ENCODE results near the gene TSHZ2. TPM values are rescaled to one million over a fixed set of nuclear protein-coding genes. Genes with fewer than 3 reads are reported as not detected.

The TSHZ2 gene
- total and polyA plus RNA-seq, 4 donors = 0.93 to 8.8 (median 3.8) TPM

DNA sequence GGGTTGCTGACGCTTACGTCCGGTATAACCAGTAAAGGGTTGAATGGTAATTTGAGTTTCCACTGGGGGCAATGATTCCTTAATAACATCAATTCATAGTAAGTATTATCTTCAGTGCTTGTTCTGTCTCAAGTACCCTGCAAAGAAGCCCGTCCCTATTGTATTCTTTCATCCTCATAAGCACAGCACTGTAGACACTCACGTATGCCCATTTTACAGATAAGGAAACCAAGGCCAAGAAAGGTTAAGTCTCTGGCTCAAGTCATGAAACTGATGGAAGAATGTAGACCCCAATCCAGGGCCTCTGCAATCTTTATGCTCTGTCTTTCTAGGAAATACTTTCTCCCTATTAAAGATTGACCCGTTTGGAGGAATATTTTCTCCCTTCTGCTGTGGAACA is 370.3 kb downstream of the TSHZ2 start:
- 86 to 88% methylated on average over 6 of the region's 6 CpGs for WGBS, 2 donors
- H3K27ac ChIP-seq (ENCODE audit: low read depth in 1 of 2, low read length in 1 of 2) = no peak overlapping the region

DNA sequence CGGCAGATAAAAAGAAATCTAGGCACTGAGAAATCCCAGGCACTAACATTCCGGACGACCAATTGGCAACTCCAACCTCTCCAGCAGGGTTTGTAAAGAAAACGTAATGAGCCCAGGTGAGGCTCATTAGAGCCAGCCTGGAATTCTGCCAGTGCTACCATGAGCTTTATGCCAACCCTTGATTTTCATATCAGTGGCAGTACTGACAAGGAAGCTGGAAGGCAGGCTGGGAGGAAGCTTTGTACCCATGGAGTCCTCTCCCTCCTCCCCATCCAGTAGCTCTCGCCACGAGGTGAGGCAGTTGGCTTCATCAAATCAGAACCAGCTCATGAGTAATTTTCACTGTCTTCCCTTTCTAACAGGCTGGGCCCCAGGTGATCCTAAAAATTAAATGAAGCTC is 371.3 kb downstream of the TSHZ2 start:
- 78 to 92% methylated on average over 6 of the region's 6 CpGs for WGBS, 2 donors
- ATAC-seq (ENCODE audit: insufficient read depth, low FRiP score) (no peak), DNase-seq (no peak)
- Histone ChIP-seq H3K4me1 (ENCODE audit: control insufficient read depth in 5 of 5, insufficient read depth in 5 of 5, low read length in 5 of 5) (no peaks in the 10 kb centered on the region), H3K4me3 (no peak overlapping the region), H3K9ac (ENCODE audit: insufficient read depth in 1 of 2, low read length in 2 of 2) (no peak overlapping the region), H3K27me3 (ENCODE audit: control insufficient read depth in 3 of 3, insufficient read depth in 3 of 3, low read length in 2 of 3) (no peaks in the 10 kb centered on the region), H3K36me3 (ENCODE audit: control insufficient read depth in 4 of 4, insufficient read depth in 4 of 4, low read length in 4 of 4) (no peaks in the 10 kb centered on the region), H3K27ac (ENCODE audit: low read depth in 1 of 2, low read length in 1 of 2) (no peak overlapping the region), H3K9me3 (ENCODE audit: control insufficient read depth in 4 of 4, insufficient read depth in 3 of 4, low read length in 3 of 4) (no peaks in the 10 kb centered on the region)
- TF ChIP-seq, protein P1, sequence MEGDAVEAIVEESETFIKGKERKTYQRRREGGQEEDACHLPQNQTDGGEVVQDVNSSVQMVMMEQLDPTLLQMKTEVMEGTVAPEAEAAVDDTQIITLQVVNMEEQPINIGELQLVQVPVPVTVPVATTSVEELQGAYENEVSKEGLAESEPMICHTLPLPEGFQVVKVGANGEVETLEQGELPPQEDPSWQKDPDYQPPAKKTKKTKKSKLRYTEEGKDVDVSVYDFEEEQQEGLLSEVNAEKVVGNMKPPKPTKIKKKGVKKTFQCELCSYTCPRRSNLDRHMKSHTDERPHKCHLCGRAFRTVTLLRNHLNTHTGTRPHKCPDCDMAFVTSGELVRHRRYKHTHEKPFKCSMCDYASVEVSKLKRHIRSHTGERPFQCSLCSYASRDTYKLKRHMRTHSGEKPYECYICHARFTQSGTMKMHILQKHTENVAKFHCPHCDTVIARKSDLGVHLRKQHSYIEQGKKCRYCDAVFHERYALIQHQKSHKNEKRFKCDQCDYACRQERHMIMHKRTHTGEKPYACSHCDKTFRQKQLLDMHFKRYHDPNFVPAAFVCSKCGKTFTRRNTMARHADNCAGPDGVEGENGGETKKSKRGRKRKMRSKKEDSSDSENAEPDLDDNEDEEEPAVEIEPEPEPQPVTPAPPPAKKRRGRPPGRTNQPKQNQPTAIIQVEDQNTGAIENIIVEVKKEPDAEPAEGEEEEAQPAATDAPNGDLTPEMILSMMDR (IDR thresholded peaks at IDR 0.05; ENCODE audit: control extremely low read depth, extremely low read depth) = no peak

More for the DNA sequence above, 370.3 kb downstream of the TSHZ2 start:
- H3K27me3 ChIP-seq (ENCODE audit: control insufficient read depth in 3 of 3, insufficient read depth in 3 of 3, low read length in 2 of 3) = no peaks in the 10 kb centered on the region
- H3K4me1 ChIP-seq (ENCODE audit: control insufficient read depth in 5 of 5, insufficient read depth in 5 of 5, low read length in 5 of 5) = no peaks in the 10 kb centered on the region
- H3K9ac ChIP-seq (ENCODE audit: insufficient read depth in 1 of 2, low read length in 2 of 2) = no peak overlapping the region
- no peaks in the 10 kb centered on the region for H3K36me3 ChIP-seq (ENCODE audit: control insufficient read depth in 4 of 4, insufficient read depth in 4 of 4, low read length in 4 of 4)
- TF ChIP-seq, protein P1 (IDR thresholded peaks at IDR 0.05; ENCODE audit: control extremely low read depth, extremely low read depth) = no peak
- H3K9me3 ChIP-seq (ENCODE audit: control insufficient read depth in 4 of 4, insufficient read depth in 3 of 4, low read length in 3 of 4) = no peaks in the 10 kb centered on the region
- DNase-seq (no peak), ATAC-seq (ENCODE audit: insufficient read depth, low FRiP score) (no peak)
- no peak overlapping the region for H3K4me3 ChIP-seq

DNA sequence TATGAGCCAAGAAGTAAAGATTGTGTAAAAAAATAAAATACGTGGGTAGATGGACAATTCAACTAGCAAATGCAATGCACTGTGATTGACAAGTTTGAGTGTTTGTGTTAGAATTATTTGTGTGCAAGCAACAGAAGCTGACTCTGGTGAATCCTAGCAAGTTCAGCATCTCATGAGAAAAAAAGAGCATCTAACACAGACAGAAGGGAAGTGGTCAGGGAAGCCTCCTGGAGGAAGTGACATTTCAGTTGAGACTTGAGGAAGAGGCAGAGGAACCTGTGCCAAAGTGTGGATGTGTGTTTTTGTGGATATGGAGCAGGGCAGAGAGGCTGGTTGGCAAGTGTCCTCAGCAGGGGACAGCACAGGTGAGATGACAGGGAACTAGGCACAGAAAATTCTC is 372.7 kb downstream of the TSHZ2 start:
- no peak overlapping the region for H3K27ac ChIP-seq (ENCODE audit: low read depth in 1 of 2, low read length in 1 of 2)
- H3K36me3 ChIP-seq (ENCODE audit: control insufficient read depth in 4 of 4, insufficient read depth in 4 of 4, low read length in 4 of 4) = no peaks in the 10 kb centered on the region
- 63 to 64% methylated on average over 1 of the region's 1 CpG for WGBS, 2 donors
- peaks cover 0 to under 1% (median 0%) of the 10 kb centered on the region in 4 donors for H3K9me3 ChIP-seq (ENCODE audit: control insufficient read depth in 4 of 4, insufficient read depth in 3 of 4, low read length in 3 of 4)
- ATAC-seq (ENCODE audit: insufficient read depth, low FRiP score) (no peak), DNase-seq (no peak)
- H3K4me1 ChIP-seq (ENCODE audit: control insufficient read depth in 5 of 5, insufficient read depth in 5 of 5, low read length in 5 of 5) = no peaks in the 10 kb centered on the region
- TF ChIP-seq, protein P1 (IDR thresholded peaks at IDR 0.05; ENCODE audit: control extremely low read depth, extremely low read depth) = no peak
- no peaks in the 10 kb centered on the region for H3K27me3 ChIP-seq (ENCODE audit: control insufficient read depth in 3 of 3, insufficient read depth in 3 of 3, low read length in 2 of 3)
- no peak overlapping the region for H3K4me3 ChIP-seq
- H3K9ac ChIP-seq (ENCODE audit: insufficient read depth in 1 of 2, low read length in 2 of 2) = no peak overlapping the region
